ENCODE data around the gene CDHR1. TPM values are rescaled to one million over a fixed set of nuclear protein-coding genes. Genes with fewer than 3 reads are reported as not detected.

The CDHR1 gene
- total RNA-seq, 1 donor from 2014 or later = 3.7 TPM

GRCh38 chr10:84232376-84232775 lies 38.0 kb downstream of the CDHR1 start:
- H3K4me3 Mint-ChIP-seq = no peak overlapping the region
- intact Hi-C loops (cut with micrococcal nuclease) = no loop called here
- H3K27ac Mint-ChIP-seq = no peak overlapping the region
- H3K27me3 Mint-ChIP-seq = peaks cover 11% of the 10 kb centered on the region
- DNase-seq (no peak), ATAC-seq (ENCODE audit: low read depth) (no peak)
- ChIA-PET POLR2A (no interaction called here), CTCF (no interaction called here)
- no peak for TF ChIP-seq CTCF (IDR thresholded peaks at IDR 0.05)
- no peaks in the 10 kb centered on the region for H3K36me3 Mint-ChIP-seq (ENCODE audit: low read depth)
- peaks cover 4% of the 10 kb centered on the region for H3K9me3 Mint-ChIP-seq
- no peaks in the 10 kb centered on the region for H3K4me1 Mint-ChIP-seq

DNA sequence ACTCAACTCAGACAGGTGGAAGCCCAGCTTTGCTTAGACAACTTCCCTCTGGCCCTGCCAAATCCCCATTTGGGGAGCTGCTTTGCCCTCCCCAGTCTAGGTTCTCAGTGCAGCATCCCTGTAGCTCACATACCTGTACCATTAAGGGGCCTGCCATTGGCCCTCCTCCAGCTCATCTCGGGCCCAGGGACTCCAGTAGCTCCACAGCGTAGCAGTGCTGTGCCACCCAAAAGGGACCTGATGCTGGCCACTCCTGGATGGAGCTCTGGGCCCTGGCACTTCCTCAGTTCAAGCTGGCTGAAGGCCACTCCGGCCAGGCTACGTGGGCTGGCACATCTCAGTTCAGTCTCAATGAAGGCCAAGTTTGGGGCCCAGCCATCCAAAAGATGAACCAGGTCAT lies 39.6 kb downstream of the CDHR1 start:
- TF ChIP-seq CTCF (IDR thresholded peaks at IDR 0.05) = no peak
- Mint-ChIP-seq H3K27ac (no peak overlapping the region), H3K9me3 (peaks cover 4% of the 10 kb centered on the region), H3K36me3 (ENCODE audit: low read depth) (no peaks in the 10 kb centered on the region), H3K4me1 (no peaks in the 10 kb centered on the region), H3K4me3 (no peak overlapping the region), H3K27me3 (peaks cover 15% of the 10 kb centered on the region)
- ChIA-PET CTCF (interaction anchor here (0.9 kb wide), 1 partner anchor 10 kb away, joined by 3 read pairs; no protein-coding TSS in a partner anchor), POLR2A (no interaction called here)
- intact Hi-C loops (cut with micrococcal nuclease) = no loop called here
- no peak for DNase-seq
- no peak for ATAC-seq (ENCODE audit: low read depth)

GRCh38 chr10:84234479-84234878 lies 40.1 kb downstream of the CDHR1 start:
- DNase-seq = no peak

DNA sequence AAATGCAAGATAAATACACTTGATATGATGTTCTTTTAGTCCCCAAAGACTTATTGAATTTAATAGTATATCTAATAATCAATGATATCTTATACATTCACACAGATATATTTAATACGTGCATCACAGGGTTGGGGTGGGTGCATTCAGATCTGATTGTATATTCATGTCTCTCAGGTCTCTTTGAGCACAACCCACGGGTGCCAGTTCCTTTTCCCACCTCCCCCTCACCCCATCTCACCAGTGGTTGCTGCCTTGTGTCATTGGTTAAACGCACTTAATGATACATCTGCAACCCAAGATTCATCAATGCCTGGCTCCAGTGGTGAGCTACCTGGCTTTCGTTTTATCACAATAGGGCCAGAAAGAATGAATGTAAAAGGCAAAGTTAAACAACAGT lies 40.8 kb downstream of the CDHR1 start:
- ATAC-seq (ENCODE audit: low read depth) (no peak), DNase-seq (no peak)
- intact Hi-C loops (cut with micrococcal nuclease) = no loop called here
- ChIA-PET POLR2A (no interaction called here), CTCF (no interaction called here)
- Mint-ChIP-seq H3K4me3 (no peak overlapping the region), H3K27me3 (peaks cover 15% of the 10 kb centered on the region), H3K36me3 (ENCODE audit: low read depth) (no peaks in the 10 kb centered on the region), H3K4me1 (no peaks in the 10 kb centered on the region), H3K9me3 (no peaks in the 10 kb centered on the region), H3K27ac (no peak overlapping the region)
- no peak for TF ChIP-seq CTCF (IDR thresholded peaks at IDR 0.05)

More at GRCh38 chr10:84234479-84234878, 40.1 kb downstream of the CDHR1 start:
- TF ChIP-seq CTCF (IDR thresholded peaks at IDR 0.05) = no peak
- CTCF ChIA-PET = no interaction called here
- Mint-ChIP-seq H3K27me3 (peaks cover 15% of the 10 kb centered on the region), H3K36me3 (ENCODE audit: low read depth) (no peaks in the 10 kb centered on the region), H3K4me3 (no peak overlapping the region), H3K27ac (no peak overlapping the region), H3K4me1 (no peaks in the 10 kb centered on the region), H3K9me3 (peaks cover under 1% of the 10 kb centered on the region)
- ATAC-seq (ENCODE audit: low read depth) = no peak
- POLR2A ChIA-PET = no interaction called here
- intact Hi-C loops (cut with micrococcal nuclease) = no loop called here

GRCh38 chr10:84236807-84237198 lies 42.5 kb downstream of the CDHR1 start:
- Mint-ChIP-seq H3K27ac (no peak overlapping the region), H3K36me3 (ENCODE audit: low read depth) (no peaks in the 10 kb centered on the region)

More at GRCh38 chr10:84236807-84237198, 42.5 kb downstream of the CDHR1 start:
- ChIA-PET CTCF (no interaction called here), POLR2A (interaction anchor here (0.5 kb wide), 1 partner anchor 91 kb away, joined by 3 read pairs; no protein-coding TSS in a partner anchor)
- H3K27me3 Mint-ChIP-seq = peaks cover 15% of the 10 kb centered on the region
- no peak for TF ChIP-seq CTCF (IDR thresholded peaks at IDR 0.05)
- H3K4me1 Mint-ChIP-seq = no peaks in the 10 kb centered on the region
- intact Hi-C loops (cut with micrococcal nuclease) = no loop called here
- no peak for DNase-seq
- no peak for ATAC-seq (ENCODE audit: low read depth)
- H3K9me3 Mint-ChIP-seq = no peaks in the 10 kb centered on the region
- H3K4me3 Mint-ChIP-seq = no peak overlapping the region
